Activated CD8-positive, alpha-beta memory T cell treated with anti-CD3 and anti-CD28 coated beads, Interleukin-2, amount 50 U/mL, for 48 hours (primary cell): ENCODE measurements around the gene MB.
A peak's percentile ranks its signal among the peaks of the same experiment; 100 is the strongest.

Source experiments
- DNase-seq: peaks from one replicate; pipeline ENCODE4 v3.0.0-alpha.2; 2020

The MB gene

DNA sequence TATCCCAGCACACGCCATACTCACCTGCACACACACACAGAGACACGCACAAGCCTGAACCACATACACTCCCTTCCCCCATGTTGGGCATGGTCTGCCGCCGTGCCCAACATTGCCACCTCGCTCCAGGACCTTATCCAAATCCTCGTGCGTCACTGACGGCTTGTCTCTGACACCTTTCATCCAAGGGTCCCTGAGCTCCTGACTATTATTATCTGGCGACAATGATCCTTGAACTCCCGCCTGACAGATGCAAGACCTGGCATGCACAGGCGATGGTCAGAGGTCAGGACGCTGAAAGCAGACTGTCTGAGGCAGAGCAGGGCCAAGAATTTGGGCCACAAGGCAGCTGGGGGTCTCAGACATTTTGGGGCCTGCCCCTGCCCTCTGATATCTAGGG, 4.2 kb downstream of the MB start:
- no peak for DNase-seq

DNA sequence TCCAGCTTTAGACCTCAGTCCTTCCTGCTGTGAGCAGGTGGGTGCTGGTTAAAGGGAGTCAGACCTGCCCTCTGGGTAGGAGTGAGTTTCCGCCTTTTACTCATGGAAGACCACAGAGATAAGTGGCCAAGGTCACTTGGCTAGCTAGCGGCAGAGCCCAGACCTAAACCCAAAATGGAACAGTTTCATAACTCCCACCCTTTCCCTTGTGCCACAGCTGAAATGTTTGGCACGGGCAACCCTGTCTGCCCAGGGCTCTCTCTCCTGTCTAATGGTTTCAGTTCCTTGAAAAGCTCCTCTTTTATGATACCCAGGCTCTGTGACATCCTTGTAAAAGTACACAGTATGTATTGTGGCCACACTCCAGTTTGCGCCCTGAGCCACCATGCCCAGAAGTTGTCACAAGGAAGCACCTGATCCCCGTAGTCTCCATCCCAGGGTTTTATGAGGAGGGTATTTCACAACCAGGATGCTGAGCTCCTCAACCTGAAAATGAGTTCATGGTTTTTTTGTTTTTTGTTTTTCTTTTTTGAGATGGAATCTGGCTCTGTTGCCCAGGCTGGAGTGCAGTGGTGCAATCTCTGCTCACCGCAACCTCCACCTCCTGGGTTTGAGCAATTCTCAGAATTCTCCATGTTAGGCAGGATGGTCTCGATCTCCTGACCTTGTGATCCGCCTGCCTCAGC, 5.1 kb downstream of the MB start:
- no peak for DNase-seq

DNA sequence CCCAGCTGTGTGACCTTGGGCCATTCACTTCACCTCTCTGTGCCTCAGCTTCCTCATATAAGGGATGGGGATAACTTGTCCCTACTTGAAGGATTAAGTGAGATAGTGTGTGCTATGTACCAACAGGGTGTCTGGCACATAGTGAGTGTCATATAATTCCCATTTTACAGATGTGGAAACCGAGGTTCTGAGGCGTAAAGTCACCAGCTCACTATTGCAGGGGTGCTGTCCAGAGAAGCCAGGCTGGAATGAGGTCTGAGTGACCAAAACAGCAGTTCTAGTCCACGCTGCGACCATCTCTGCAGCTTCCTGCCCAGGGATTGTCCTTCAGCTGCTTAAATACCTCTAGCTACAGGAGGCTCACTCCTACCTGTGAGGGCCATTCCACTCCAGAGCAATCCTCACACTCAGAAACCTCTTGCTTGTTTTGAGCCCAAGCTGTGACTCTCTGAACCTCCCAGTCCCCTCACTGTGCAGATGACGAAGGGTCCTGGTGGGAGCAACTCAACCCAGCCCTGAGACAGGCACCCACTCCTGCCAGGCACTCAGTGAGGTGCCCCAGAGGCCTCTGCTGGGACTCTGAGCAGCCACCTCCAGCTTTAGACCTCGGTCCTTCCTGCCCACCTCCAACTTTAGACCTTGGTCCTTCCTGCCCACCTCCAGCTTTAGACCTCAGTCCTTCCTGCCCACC, 5.8 kb downstream of the MB start:
- DNase-seq: no peak

DNA sequence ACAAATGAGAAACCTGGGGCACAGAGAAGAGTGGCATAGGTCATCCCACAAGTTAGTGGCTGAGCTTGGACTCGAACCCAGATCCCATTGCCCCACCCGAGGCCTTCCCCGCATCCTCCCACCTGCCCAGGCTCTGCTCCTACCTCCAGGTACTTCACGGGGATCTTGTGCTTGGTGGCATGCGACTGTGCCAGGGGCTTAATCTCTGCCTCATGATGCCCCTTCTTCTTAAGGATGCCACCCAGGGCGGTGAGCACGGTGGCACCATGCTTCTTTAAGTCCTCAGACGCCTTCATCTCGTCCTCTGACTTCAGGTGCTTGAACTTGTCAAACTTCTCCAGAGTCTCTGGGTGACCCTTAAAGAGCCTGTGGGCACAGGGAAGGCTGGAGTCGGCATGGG, 6.4 kb downstream of the MB start:
- DNase-seq: no peak

DNA sequence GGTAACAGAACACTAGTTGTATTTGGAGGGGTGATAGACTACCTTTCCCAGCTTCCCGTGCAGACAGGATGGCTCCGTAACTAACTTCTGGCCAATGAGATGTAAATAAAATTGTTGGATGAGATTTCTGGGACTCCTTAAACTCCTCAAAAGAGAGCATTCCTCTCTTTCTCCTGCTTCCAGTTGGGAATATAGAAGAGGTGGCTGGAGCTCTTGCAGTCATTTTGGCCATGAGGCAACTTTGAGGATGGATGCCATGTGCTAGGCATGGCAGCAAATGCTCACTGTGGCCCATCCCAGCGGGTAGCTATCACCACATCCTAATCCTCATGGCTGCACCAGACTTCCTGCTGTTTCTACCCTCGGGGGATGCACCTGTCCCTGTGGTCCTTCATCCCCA, 7.4 kb downstream of the MB start:
- no peak for DNase-seq

DNA sequence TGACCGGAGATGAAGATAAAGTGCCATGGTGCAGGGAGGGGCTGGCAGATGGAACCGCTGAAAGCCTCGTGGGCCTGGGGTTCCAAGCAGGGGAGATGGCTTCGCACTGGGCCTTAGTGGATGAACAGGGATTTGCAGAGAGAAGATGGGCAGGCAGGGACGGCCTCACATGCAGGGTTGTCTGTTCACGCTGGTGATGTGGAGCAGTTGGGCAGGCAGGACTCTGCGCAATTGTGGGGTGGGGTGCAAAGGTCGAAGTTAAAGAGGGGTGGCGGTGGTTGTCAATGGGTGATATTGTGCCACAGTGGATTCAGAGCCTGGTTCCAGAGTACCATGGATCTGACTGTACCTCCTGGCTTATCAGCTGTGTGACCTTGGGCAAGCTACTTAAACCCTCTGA, 7.9 kb downstream of the MB start:
- DNase-seq: no peak

DNA sequence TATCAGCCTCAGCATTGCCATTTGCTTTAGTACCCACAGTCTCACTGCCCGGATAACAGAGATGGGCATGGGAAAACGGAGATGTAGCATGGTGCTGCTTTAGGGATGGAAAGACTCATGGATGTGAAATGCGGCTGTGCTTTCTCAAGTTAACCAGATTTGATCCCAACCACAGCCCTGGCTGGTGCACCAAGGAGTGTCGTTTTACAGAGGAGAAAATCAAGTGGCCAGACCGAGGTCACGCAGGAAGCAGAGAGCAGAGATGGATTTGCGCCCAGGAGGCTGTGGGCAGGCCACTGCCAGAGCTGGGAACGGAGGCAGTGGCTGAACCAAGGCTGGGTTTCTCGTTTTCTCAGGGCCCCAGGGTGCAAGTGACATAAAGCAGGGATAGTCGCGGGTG, 9.0 kb downstream of the MB start:
- DNase-seq: no peak

DNA sequence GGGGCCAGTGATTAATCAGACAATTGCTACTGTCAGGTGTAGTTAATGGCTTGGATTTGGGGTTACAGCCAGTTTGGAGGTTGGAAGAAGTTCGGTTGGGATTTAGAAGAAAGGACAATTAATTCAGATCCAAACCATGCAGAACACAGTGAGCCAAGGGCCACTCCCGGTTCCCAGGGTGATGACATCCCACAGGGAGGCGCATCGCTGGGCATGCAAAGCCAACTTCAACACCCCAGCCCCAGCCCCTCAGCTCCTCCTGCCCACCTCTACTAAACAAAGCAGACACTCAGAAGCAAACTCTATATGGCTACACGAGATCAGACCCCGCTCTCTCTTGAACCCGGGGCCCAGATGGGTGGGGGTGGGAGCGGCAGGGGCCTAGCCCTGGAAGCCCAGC, 10.2 kb downstream of the MB start:
- no peak for DNase-seq

DNA sequence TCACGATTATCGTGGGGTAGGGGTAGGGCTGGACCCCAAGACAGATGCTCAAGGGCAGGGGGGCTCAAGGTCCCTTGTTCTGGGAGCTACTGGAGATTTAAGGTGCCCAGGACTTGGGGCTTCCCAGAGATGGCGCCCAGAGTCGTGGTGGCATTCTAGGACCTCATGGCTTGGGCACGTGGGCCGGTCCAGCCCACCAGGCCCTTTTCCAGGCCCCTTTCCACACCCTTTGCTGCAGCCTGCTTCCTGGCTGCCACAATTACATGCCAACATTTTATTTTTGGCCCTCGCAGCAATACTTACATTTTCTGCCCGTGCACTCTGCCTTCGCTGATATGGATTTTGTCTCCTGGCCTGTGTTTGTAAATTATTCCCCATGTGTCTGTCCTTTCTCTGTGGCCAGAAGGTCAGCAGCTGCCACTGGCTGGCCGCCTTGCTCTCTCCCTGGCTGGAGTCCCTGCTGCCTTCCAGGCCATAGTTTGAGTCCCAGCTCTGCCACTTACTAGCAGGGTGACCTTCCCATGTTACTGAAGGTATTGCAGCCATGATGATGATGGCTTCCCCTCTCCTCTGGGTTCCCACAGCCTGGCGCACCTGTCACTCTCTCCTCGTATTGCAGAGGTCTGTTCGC, 11.2 kb downstream of the MB start:
- DNase-seq: no peak

DNA sequence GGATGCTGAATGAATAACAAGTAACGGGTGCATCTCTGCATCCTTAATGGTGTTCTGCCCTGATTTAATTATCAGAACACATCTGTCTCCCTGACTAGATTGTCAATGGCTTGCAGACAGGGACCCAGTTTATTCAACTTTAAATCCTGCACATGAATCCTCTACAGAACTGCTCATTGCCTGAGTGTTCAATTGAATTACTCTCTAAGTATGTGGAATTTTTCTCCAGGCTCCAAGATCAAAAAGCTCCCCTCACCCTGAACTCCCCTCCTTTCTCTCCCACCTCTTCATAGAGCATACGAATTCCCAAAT, 11.8 kb downstream of the MB start:
- DNase-seq: no peak

DNA sequence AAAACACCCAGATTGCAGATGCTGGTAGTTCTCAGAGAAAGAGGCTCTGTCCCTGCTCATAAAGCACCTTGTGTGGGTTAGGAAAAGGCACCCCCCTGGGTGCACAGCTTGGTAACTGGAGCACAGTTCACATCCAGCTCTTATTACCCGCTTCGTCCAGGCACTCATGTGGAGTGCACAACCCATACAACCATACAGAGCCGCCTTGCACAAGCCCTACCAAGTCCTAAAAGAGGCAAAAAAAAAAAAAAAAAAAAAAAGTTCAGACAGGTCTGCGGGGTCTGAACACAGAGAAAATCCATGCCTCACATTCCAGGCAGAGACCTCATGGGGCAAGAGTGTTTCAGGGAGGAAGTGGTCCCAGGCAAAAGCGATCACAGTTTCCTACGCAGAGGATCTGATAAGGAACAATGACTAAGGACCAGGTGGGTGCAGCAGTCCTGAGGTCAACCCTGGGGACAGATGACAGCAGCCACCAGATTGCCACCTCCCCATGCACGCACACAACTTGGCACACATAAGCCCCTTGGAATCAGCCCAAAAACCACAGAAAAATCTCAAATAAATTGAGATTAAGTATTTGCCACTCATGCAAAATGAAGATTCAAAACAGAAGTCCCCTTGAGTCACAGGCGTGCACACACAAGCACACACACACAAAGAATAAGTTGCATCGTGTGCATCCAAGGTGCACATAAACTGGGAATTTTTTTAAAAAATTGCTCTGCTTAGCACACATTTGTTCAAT, 12.3 kb downstream of the MB start:
- DNase-seq: peak; percentile 67

DNA sequence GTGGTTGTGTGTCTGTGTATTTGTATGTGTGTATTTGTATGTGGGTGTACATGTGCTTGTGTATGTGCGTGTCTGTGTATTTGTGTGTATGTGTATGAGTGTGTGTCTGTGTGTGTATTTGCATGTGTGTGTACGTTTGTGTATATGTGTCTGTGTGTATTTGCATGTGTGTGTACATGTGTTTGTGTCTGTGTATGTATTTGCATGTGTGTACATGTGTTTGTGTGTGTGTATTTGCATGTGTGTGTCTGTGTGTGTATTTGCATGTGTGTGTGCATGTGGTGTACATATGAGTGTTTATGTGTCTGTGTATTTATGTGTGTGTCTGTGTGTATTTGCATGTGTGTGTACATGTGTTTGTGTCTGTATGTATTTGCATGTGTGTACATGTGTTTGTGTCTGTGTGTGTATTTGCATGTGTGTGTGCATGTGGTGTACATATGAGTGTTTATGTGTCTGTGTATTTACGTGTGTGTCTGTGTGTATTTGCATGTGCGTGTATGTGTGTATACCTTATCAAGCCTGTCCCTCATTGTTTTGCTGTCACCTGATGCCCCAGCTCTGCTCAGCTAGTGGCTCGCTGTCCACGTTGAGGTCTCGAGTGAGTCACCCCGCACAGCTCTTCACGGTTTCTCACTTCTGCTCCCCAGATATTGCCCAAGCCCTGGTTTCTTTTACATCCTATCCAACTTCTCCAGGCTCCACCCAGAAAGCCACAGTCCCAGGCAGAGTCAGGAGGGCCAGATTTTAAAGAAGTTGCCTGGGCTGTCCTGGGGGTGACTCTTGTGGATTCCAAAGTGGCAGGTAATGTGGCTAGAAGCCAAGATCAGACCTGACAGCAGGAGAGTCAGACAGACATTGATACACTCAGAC, 15.2 kb downstream of the MB start:
- no peak for DNase-seq

DNA sequence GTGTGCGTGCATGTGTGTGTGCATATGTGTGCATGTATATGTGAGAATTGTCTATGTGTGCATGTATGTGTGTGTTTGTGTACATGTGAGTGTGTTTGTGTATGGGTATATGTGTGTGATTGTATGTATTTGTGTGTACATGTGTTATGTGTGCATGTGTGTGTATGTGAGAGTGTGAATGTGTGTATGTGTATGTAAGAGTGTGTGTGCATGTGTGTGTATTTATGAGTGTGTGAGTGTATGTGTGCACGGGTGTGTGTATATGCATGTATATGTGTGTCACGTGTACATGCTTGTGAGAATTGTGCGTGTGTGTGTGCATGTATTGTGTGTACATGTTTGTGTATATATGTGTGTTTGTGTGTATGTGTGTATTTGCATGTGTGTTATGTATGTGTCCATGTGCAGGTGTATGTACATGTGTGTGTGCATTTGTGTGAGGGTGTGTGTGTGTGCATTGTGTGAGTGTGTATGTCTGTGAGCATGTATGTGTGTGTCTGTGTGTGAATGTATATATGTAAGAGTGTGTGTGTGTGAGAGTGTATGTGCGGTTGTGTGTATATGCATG, 16.0 kb downstream of the MB start:
- no peak for DNase-seq

DNA sequence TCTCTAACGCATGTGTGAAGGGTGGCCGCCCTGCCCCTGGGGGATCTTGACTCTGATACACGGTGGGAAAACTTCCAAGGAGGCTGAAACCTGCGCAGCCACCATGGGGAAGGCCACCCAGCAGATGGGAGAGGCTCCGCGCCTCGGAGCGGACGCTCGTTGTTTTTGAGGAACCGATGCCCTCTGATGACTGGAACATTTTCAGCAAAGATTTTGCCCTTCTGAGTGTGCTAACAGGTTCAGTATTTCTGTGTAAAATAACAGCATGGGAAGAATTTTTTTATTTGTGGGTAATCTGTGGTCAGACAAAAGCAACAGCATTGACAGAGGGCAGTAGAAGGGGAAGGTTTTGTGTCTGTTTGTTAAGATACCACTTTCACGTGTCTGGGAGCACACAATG, 16.7 kb downstream of the MB start:
- no peak for DNase-seq

DNA sequence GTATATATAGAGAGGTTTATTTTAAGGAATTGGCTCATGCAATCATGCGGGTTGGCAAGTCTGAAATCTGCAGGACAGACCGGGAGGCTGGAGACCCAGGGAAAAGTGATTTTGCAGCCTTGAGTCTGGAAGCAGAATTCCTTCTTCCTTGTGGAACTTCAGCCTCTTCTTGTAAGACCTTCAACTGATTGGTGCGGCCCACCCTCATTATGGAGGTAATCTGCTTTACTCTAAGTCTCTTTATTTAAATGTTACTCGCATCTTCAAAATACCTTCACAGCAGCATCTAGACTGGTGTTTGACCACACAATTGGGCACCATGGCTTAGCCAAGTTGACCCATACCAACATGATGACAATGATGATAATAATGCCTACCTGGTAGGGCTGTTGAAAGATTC, 17.8 kb downstream of the MB start:
- no peak for DNase-seq

DNA sequence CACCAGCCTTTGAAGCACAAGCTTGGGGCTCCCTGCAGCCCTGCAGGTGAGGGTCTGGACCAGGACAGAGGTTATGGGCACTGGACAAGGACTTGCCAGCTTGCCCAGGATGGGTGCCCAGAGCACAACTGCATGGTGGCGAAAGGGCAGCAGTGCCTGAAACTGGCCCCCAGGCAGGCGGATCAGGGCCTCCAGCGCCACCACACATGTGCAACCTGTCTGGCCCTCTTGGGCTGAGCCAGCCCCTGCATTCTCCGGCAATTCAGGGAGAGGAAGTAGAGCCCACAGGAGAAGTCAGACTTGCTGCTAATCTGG, 18.8 kb downstream of the MB start:
- no peak for DNase-seq

DNA sequence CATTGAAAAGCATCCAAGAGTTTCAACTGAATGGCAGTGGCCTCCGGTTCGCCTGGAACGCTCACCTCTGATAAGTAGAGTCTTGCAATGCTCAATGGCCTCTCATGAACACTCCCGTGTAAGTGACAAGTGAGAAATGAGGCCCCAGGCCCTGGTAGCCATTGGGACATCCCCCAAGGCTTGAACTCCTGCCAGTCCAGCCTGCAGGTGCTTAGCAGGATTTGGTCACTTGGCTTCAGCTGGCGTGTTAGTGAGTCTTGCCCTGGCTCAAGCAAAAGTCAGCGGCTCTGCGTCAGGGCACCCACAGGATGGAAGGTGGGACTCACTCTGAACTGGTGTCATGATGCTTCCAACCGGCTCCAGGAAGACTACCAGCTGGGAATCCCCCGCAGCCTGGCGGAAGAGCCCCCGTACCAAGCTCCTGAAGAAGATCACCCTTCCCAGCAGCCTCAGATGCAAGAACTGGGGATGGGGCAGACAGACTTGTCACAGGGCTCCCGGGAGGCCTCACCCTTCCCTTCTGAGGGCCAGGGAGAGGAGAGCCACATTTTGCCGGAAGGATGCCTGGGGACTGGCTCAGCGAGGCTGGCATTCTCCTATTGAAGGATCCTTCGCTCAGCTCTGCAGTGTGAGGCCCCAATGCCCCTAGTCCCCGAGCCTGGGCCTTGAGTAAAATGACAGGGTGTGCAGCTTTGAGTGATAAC, 19.3 kb downstream of the MB start:
- DNase-seq: no peak

DNA sequence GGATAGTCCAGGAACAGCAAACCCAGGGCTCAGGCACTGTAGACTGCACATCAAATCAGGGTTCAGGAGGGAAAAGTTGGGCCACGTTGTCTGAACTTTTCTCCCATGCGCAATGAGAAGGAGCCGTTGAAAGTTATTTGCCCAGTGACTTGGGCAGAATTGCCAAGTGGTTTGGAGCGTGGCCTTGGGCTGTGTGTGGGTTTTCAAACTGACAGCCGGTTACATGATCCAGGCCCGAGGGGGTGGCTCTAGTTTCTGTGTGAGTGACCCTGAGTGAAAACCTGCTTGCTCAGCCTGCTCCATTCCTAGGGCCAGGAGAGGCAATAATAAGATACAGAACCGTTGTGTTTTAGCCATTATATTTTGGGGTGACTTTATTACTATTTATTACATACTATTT, 20.3 kb downstream of the MB start:
- DNase-seq: no peak

DNA sequence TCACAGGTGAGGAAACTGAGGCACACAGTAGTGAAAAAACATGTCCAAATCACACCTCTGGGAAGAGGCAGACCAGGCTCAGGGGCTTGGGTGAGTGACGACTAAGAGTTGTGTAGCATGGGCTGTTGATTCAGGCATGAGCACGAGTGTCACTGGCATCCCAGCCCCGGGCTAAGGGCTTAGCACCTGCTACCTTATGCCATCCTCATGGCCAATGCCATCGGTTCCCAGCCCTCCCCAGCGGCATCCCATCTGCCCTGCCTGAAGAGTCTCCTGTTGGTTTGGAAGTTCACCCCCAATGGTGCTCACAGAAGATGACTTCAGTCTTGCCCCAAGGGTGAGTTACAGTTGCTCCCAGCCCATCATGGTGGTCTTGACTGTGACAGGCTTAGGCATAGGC, 22.4 kb downstream of the MB start:
- DNase-seq: no peak

DNA sequence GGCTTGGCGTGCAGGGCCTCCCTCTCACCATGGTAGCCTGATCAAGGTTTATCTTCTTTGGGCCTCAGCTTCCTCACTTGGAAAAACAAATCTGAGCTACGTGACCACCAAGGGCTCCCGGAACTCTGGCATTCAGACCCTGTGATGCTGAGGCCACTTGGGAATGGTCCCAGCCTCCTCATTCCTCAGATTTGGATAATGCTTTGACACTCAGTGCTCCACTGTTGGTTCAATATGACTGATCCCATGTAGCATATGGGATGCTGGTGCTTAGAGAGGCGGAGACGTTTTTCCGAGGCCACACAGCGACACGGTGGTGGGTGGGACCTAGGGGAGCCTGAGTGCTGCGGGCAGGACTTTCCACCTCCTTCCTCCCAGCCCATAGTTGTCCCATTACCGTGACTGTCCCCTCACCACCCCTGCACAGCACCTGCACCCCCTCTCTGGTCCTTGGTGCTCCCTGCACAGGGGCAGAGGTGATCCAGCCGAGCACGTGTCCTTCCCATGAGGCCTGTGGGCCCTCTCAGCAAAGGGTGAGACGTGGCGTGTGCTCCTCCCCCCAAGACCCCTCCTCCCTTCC, 23.1 kb downstream of the MB start:
- no peak for DNase-seq

DNA sequence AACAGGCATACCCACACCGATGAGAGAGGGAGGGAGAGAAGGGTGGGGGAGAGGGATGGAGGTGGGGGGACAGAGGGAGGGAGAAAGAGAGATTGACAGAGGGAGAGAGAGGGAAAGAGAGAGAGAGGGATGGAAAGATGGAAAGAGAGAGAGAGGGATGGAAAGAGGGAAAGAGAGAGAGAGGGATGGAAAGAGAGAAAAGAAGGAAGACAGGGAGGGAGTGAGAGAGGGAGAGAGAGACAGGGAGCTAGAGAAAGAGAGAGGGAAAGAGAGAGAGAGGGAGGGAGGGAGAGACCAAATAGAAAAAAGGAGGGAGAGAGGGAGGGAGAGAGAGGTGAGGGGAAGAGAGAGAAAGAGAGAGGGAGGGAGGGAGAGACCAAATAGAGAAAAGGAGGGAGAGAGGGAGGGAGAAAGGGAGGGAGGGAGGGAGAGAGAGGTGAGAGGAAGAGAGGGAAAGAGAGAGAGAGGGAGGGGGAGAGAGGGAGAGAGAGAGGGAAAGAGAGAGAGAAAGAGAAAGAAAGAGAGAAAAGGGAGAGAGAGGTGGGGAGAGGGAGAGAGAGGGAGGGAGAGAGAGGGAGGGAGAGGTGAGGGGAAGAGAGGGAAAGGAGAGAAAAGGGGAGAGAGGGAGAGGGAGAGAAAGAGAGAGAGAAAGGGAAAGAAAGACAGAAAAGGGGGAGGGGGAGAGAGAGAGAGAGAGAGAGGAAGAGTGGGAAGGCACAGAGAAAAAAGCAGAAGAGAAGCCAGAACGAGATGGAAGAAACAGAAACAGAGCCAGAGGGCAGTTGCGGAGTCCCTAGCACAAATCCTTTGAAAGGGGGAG, 23.8 kb downstream of the MB start:
- no peak for DNase-seq
